Keratinocyte (primary cell): ENCODE data around the gene NAV3. TPM values are rescaled to one million over a fixed set of nuclear protein-coding genes. Genes with fewer than 3 reads are reported as not detected.

Experiments used
- DNase-seq: peaks from one replicate; pipeline ENCODE4 v3.0.0-alpha.2; 2011; ENCODE audit warnings: low read depth, missing footprints, low spot score
- FAIRE-seq: peaks from 2 replicates; lab custom pipeline; 2011; peaks lifted over from hg19 to GRCh38; lab: Jason Lieb, UNC
- H2AFZ ChIP-seq: 2 replicates; pipeline ENCODE4 v1.6.0; 2012; ENCODE audit warnings: low read length, control low read depth, inconsistent platforms; ENCODE audit not compliant: control insufficient read depth
- H3K27ac ChIP-seq: 2 replicates; pipeline ENCODE4 v1.5.1; 2011; ENCODE audit warnings: low read length; ENCODE audit not compliant: control insufficient read depth, insufficient read depth
- H3K27me3 ChIP-seq: 3 replicates; pipeline ENCODE4 v1.6.0; 2011; ENCODE audit warnings: low read length; ENCODE audit not compliant: control insufficient read depth, insufficient read depth; ENCODE audit errors: extremely low read depth
- H3K36me3 ChIP-seq, 2 experiments: 2 replicates in 1 of 2; 3 replicates in 1 of 2; pipeline ENCODE4 v1.5.1; 2011; ENCODE audit warnings: low read length in 2 of 2, mild to moderate bottlenecking in 1 of 2; ENCODE audit not compliant: control insufficient read depth in 2 of 2, insufficient read depth in 2 of 2; ENCODE audit errors: extremely low read depth in 1 of 2
- H3K4me1 ChIP-seq: 3 replicates; pipeline ENCODE4 v1.5.1; 2011; ENCODE audit warnings: low read length; ENCODE audit not compliant: control insufficient read depth, insufficient read depth; ENCODE audit errors: extremely low read depth
- H3K4me2 ChIP-seq: 3 replicates; pipeline ENCODE4 v1.6.0; 2011; ENCODE audit warnings: low read depth, low read length; ENCODE audit not compliant: control insufficient read depth, insufficient read depth; ENCODE audit errors: extremely low read depth
- H3K4me3 ChIP-seq, 3 experiments: fragments of 200-600 bp in 1 of 3; sonication (generic) in 1 of 3; 2 replicates in 2 of 3; 3 replicates in 1 of 3; pipeline ENCODE4 v1.5.1; 2011 to 2016; ENCODE audit warnings: low read length in 3 of 3, mild to moderate bottlenecking in 3 of 3, control low read depth in 2 of 3, inconsistent platforms in 1 of 3, low read depth in 1 of 3, mixed read lengths in 1 of 3, mixed run types in 1 of 3, moderate library complexity in 1 of 3; ENCODE audit not compliant: control insufficient read depth in 2 of 3, insufficient read depth in 2 of 3; ENCODE audit errors: extremely low read depth in 1 of 3
- H3K79me2 ChIP-seq: 2 replicates; pipeline ENCODE4 v1.6.0; 2012; ENCODE audit warnings: low read length; ENCODE audit not compliant: control insufficient read depth, insufficient read depth
- H3K9ac ChIP-seq: 3 replicates; pipeline ENCODE4 v1.6.0; 2011; ENCODE audit warnings: low read length; ENCODE audit not compliant: control insufficient read depth, insufficient read depth; ENCODE audit errors: extremely low read depth
- H3K9me1 ChIP-seq: 3 replicates; pipeline ENCODE4 v1.6.0; 2011; ENCODE audit warnings: low read length; ENCODE audit not compliant: control insufficient read depth, insufficient read depth; ENCODE audit errors: extremely low read depth
- H3K9me3 ChIP-seq: 2 replicates; pipeline ENCODE4 v1.5.1; 2012; ENCODE audit warnings: low read depth, low read length; ENCODE audit not compliant: control insufficient read depth
- H4K20me1 ChIP-seq: 3 replicates; pipeline ENCODE4 v1.6.0; 2011; ENCODE audit warnings: low read length; ENCODE audit not compliant: control insufficient read depth, insufficient read depth; ENCODE audit errors: extremely low read depth
- EZH2 ChIP-seq: IDR thresholded peaks from one replicate; pipeline ENCODE4 v1.6.1; 2012; ENCODE audit warnings: inconsistent platforms, mild to moderate bottlenecking, low read length, moderate library complexity
- dilution Hi-C: fragments of 300-500 bp; cut with MboI; formaldehyde crosslinking; loops from one replicate; pipeline ENCODE4 v1.7.0; 2020; ENCODE audit warnings: low sequenced_read_pairs; ENCODE audit not compliant: extremely low pct_ligation_motif_present
- polyA plus RNA-seq, 5 experiments: library from polyadenylated mRNA; depleted of rRNA in 3 of 5; stranded (reverse) in 3 of 5; stranded (forward) in 1 of 5; unstranded in 1 of 5; fragments of >200 nt; gene quantifications; 1 replicate in 1 of 5; 2 replicates in 3 of 5; 3 replicates in 1 of 5; pipeline versions ENCODE4 v1.2.1 to v1.2.3, GENCODE V29; 2011 to 2012; ENCODE audit warnings: missing spikeins in 2 of 5, low read depth in 1 of 5, low replicate concordance in 1 of 5
- TF ChIP-seq, protein P1 (sequence below), 3 experiments: IDR thresholded peaks in 1 of 3; conservative IDR thresholded peaks in 1 of 3; optimal IDR thresholded peaks in 1 of 3; 2 replicates in 2 of 3; 3 replicates in 1 of 3; pipeline versions ENCODE3 to v1.5.1; 2011; ENCODE audit warnings: low read length in 3 of 3, mild to moderate bottlenecking in 3 of 3, moderate library complexity in 2 of 3, control low read depth in 1 of 3, inconsistent platforms in 1 of 3; ENCODE audit not compliant: insufficient read depth in 2 of 3; ENCODE audit errors: extremely low read depth in 1 of 3

NAV3 gene
- polyA plus RNA-seq, 1 donor (not counting 4 experiments of a cell fraction or from before 2014, with no cell fraction given), result 22.6 TPM

- no peak overlapping the region for H3K27ac ChIP-seq
- no peaks in the 10 kb centered on the region for H3K9me1 ChIP-seq
- H3K4me3 ChIP-seq, result no peak overlapping the region
- no peak overlapping the region for H3K9ac ChIP-seq
- no peak overlapping the region for H3K4me2 ChIP-seq
- DNase-seq, result no peak
- dilution Hi-C loops, result no loop called here
- no peaks in the 10 kb centered on the region for H3K36me3 ChIP-seq
- H3K9me3 ChIP-seq, result no peaks in the 10 kb centered on the region
- no peak for FAIRE-seq
- no peaks in the 10 kb centered on the region for H3K27me3 ChIP-seq
- H2AFZ ChIP-seq, result no peak overlapping the region
- no peaks in the 10 kb centered on the region for H4K20me1 ChIP-seq
- H3K79me2 ChIP-seq, result no peaks in the 10 kb centered on the region
- TF ChIP-seq EZH2, result no peak
- TF ChIP-seq, protein P1, sequence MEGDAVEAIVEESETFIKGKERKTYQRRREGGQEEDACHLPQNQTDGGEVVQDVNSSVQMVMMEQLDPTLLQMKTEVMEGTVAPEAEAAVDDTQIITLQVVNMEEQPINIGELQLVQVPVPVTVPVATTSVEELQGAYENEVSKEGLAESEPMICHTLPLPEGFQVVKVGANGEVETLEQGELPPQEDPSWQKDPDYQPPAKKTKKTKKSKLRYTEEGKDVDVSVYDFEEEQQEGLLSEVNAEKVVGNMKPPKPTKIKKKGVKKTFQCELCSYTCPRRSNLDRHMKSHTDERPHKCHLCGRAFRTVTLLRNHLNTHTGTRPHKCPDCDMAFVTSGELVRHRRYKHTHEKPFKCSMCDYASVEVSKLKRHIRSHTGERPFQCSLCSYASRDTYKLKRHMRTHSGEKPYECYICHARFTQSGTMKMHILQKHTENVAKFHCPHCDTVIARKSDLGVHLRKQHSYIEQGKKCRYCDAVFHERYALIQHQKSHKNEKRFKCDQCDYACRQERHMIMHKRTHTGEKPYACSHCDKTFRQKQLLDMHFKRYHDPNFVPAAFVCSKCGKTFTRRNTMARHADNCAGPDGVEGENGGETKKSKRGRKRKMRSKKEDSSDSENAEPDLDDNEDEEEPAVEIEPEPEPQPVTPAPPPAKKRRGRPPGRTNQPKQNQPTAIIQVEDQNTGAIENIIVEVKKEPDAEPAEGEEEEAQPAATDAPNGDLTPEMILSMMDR (optimal IDR thresholded peaks at IDR 0.05 in 1 of 3, IDR thresholded peaks at IDR 0.05 in 1 of 3, conservative IDR thresholded peaks at IDR 0.05 in 1 of 3; ENCODE audit: extremely low read depth in 1 of 3, insufficient read depth in 2 of 3, low read length in 3 of 3), result no peak
- peaks cover 10% of the 10 kb centered on the region for H3K4me1 ChIP-seq
Measured at GRCh38 chr12:77918046-77918445, 87.4 kb downstream of the NAV3 start.

DNA sequence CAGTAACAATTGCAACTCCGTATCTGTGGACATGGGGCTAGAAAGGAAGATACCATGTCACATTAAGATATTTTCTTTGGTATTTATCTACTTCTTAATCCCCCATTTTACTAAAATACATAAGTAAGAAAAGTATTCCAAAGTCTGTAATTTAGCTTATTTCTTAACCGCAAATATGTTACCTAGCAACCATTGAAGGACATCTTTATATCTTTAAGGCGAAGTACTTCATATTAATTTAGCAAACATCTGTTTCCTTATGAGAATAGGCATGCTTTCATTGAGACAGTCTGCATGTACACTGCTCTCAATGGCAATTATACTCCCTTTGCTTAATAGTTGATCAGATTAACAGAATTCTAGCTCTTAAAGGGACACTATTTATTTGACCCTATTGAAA lies 88.8 kb downstream of the NAV3 start:
- dilution Hi-C loops, result no loop called here
- FAIRE-seq (no peak), DNase-seq (no peak)
- Histone ChIP-seq H3K4me1 (peaks cover 10% of the 10 kb centered on the region), H2AFZ (no peak overlapping the region), H3K9ac (no peak overlapping the region), H3K27ac (no peak overlapping the region), H3K79me2 (no peaks in the 10 kb centered on the region), H3K36me3 (no peaks in the 10 kb centered on the region), H3K4me2 (no peak overlapping the region), H3K9me3 (no peaks in the 10 kb centered on the region), H3K9me1 (no peaks in the 10 kb centered on the region), H4K20me1 (no peaks in the 10 kb centered on the region), H3K27me3 (no peaks in the 10 kb centered on the region), H3K4me3 (no peak overlapping the region)
- no peak for TF ChIP-seq EZH2
- TF ChIP-seq, protein P1 (optimal IDR thresholded peaks at IDR 0.05 in 1 of 3, IDR thresholded peaks at IDR 0.05 in 1 of 3, conservative IDR thresholded peaks at IDR 0.05 in 1 of 3; ENCODE audit: extremely low read depth in 1 of 3, insufficient read depth in 2 of 3, low read length in 3 of 3), result no peak
